ENCODE results near the gene STK38L. TPM values are rescaled to one million over a fixed set of nuclear protein-coding genes. Genes with fewer than 3 reads are reported as not detected.

Gene STK38L
- total and polyA plus RNA-seq, 10 of the 15 experiments (the other 5 are each of a cell fraction or from before 2014, with no cell fraction given) = 43.0 to 154 (median 115) TPM

DNA sequence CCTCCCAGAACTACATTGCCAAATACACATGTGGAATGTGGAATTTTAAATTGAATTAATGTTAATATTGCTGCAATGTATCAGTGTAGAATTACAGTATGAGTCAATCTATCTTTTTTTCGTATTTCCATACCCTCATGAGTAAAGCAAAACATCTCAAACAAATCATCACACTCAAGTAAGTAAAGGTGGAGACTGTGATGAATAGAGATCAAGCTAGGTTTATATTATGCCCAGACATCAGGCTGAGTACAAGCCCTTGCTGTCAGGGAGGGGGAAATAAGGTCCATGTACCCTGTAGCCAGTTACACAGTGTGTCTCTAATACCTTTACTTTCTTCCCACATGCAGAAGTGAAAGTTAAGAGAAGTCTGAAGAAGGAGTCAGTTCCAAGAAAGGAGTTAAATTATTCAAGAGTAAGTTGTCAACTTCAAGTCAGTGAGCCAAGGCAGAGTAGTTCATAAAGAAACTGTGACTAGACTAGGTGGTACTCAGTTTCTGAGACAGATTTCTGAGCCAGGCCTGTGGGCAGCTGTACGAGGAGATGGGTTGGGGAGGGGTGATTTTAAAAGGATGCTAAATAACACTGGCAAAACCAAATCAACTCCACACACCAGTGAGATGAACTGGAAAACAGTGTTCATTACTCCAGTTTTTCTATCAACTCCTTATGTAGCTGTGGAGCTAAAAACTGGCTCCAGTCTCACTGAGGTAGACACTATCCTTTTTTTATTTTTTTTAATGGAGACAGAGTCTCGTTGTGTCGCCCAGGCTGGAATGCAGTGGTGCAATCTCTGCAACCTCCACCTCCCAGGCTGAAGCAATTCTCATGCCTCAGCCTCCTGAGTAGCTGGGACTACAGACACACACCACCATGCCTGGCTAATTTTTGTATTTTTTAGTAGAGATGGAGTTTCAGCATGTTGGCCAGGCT, 23.8 kb upstream of the STK38L start (continued):
- TF ChIP-seq, protein P1, sequence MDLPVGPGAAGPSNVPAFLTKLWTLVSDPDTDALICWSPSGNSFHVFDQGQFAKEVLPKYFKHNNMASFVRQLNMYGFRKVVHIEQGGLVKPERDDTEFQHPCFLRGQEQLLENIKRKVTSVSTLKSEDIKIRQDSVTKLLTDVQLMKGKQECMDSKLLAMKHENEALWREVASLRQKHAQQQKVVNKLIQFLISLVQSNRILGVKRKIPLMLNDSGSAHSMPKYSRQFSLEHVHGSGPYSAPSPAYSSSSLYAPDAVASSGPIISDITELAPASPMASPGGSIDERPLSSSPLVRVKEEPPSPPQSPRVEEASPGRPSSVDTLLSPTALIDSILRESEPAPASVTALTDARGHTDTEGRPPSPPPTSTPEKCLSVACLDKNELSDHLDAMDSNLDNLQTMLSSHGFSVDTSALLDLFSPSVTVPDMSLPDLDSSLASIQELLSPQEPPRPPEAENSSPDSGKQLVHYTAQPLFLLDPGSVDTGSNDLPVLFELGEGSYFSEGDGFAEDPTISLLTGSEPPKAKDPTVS (IDR thresholded peaks at IDR 0.05; ENCODE audit: low read depth, low read length) = no peak
- TF ChIP-seq, protein P2, sequence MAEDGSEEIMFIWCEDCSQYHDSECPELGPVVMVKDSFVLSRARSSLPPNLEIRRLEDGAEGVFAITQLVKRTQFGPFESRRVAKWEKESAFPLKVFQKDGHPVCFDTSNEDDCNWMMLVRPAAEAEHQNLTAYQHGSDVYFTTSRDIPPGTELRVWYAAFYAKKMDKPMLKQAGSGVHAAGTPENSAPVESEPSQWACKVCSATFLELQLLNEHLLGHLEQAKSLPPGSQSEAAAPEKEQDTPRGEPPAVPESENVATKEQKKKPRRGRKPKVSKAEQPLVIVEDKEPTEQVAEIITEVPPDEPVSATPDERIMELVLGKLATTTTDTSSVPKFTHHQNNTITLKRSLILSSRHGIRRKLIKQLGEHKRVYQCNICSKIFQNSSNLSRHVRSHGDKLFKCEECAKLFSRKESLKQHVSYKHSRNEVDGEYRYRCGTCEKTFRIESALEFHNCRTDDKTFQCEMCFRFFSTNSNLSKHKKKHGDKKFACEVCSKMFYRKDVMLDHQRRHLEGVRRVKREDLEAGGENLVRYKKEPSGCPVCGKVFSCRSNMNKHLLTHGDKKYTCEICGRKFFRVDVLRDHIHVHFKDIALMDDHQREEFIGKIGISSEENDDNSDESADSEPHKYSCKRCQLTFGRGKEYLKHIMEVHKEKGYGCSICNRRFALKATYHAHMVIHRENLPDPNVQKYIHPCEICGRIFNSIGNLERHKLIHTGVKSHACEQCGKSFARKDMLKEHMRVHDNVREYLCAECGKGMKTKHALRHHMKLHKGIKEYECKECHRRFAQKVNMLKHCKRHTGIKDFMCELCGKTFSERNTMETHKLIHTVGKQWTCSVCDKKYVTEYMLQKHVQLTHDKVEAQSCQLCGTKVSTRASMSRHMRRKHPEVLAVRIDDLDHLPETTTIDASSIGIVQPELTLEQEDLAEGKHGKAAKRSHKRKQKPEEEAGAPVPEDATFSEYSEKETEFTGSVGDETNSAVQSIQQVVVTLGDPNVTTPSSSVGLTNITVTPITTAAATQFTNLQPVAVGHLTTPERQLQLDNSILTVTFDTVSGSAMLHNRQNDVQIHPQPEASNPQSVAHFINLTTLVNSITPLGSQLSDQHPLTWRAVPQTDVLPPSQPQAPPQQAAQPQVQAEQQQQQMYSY (CRISPR knock-in tag; IDR thresholded peaks at IDR 0.05) = no peak
- TF ChIP-seq DPF2 (IDR thresholded peaks at IDR 0.05) (peak; percentile 72; the same call in 1 of the 2 replicates), ZNF274 (IDR thresholded peaks at IDR 0.05; ENCODE audit: insufficient read depth, insufficient read length) (no peak), CREM (IDR thresholded peaks at IDR 0.05; ENCODE audit: low read depth) (peak; percentile 42; the same call in 1 of the 2 replicates), STAT3 (IDR thresholded peaks at IDR 0.05; ENCODE audit: low read depth, low read length) (no peak), ZNF217 (IDR thresholded peaks at IDR 0.05) (no peak), EZH2 (IDR thresholded peaks at IDR 0.05; ENCODE audit: borderline replicate concordance, control insufficient read depth, low read depth, low read length) (no peak), CHD2 (IDR thresholded peaks at IDR 0.05; ENCODE audit: borderline replicate concordance, low read depth, low read length) (no peak), YBX1 (IDR thresholded peaks at IDR 0.05) (no peak), RBBP5 (conservative IDR thresholded peaks at IDR 0.05) (no peak), ESRRA (IDR thresholded peaks at IDR 0.05; ENCODE audit: low read length) (no peak), CBFB (IDR thresholded peaks at IDR 0.05; ENCODE audit: low read depth) (peak; percentile 42; the same call in 1 of the 2 replicates), SPI1 (IDR thresholded peaks at IDR 0.05; ENCODE audit: borderline replicate concordance, insufficient read depth, low read depth, low read length) (peak; percentile 78), NR2F1 (conservative IDR thresholded peaks at IDR 0.05) (no peak), TCF7 (IDR thresholded peaks at IDR 0.05; ENCODE audit: borderline replicate concordance) (peak; percentile 47; the same call in 1 of the 2 replicates), HDGF (IDR thresholded peaks at IDR 0.05) (peak; percentile 8; the same call in 1 of the 2 replicates)
- TF ChIP-seq, protein P3, sequence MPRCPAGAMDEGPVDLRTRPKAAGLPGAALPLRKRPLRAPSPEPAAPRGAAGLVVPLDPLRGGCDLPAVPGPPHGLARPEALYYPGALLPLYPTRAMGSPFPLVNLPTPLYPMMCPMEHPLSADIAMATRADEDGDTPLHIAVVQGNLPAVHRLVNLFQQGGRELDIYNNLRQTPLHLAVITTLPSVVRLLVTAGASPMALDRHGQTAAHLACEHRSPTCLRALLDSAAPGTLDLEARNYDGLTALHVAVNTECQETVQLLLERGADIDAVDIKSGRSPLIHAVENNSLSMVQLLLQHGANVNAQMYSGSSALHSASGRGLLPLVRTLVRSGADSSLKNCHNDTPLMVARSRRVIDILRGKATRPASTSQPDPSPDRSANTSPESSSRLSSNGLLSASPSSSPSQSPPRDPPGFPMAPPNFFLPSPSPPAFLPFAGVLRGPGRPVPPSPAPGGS (IDR thresholded peaks at IDR 0.05; ENCODE audit: borderline replicate concordance, insufficient read depth, low read depth, low read length, poor library complexity, severe bottlenecking) = no peak
- TF ChIP-seq, protein P4, sequence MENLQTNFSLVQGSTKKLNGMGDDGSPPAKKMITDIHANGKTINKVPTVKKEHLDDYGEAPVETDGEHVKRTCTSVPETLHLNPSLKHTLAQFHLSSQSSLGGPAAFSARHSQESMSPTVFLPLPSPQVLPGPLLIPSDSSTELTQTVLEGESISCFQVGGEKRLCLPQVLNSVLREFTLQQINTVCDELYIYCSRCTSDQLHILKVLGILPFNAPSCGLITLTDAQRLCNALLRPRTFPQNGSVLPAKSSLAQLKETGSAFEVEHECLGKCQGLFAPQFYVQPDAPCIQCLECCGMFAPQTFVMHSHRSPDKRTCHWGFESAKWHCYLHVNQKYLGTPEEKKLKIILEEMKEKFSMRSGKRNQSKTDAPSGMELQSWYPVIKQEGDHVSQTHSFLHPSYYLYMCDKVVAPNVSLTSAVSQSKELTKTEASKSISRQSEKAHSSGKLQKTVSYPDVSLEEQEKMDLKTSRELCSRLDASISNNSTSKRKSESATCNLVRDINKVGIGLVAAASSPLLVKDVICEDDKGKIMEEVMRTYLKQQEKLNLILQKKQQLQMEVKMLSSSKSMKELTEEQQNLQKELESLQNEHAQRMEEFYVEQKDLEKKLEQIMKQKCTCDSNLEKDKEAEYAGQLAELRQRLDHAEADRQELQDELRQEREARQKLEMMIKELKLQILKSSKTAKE (IDR thresholded peaks at IDR 0.05; ENCODE audit: low read depth, poor library complexity, severe bottlenecking) = peak; percentile 69
- TF ChIP-seq, protein P5, sequence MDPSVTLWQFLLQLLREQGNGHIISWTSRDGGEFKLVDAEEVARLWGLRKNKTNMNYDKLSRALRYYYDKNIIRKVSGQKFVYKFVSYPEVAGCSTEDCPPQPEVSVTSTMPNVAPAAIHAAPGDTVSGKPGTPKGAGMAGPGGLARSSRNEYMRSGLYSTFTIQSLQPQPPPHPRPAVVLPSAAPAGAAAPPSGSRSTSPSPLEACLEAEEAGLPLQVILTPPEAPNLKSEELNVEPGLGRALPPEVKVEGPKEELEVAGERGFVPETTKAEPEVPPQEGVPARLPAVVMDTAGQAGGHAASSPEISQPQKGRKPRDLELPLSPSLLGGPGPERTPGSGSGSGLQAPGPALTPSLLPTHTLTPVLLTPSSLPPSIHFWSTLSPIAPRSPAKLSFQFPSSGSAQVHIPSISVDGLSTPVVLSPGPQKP (IDR thresholded peaks at IDR 0.05; ENCODE audit: low read depth, low read length) = no peak

Data from GM12878 (cell line).